ENCODE results near the gene HGFAC.

Gene HGFAC

DNA sequence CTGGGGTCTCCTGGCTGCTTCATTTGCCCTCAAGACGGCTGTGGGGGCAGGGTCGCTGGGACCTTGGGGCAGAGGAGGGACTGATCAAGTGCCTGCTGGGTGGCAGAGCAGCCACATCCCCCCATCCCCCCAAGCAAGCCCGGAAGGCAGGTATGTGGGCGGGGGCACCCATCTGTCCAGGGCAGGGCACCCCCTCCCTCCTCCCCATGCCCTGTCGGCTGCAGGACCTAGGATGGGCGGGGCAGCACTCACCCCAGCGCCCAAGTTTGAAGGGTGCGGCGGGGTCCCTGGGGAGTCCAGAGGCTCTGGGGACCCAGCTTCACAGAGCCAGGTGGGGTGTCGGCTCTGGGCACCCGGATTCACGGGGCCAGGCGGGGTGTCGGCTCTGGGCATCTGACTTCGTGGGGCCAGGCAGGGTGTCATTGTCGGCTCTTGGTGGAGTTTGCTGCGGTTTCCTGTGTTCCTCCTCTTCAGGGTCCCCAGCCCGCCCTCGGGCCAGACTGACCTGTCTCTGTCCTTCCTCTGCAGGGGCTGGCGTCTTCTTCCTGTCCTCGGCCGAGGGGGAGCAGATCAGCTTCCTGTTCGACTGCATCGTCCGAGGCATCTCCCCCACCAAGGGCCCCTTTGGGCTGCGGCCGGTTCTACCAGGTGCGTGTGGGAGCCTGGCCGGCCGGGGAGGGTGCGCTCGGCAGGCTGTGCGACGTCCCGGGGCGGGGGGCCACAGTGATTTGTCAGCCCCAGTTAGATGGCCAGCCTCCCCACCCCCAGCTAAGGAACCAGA, 43.4 kb downstream of the HGFAC start:
- in situ Hi-C loops (cut with MboI; ENCODE audit: low sequenced_read_pairs), result no loop called here

DNA sequence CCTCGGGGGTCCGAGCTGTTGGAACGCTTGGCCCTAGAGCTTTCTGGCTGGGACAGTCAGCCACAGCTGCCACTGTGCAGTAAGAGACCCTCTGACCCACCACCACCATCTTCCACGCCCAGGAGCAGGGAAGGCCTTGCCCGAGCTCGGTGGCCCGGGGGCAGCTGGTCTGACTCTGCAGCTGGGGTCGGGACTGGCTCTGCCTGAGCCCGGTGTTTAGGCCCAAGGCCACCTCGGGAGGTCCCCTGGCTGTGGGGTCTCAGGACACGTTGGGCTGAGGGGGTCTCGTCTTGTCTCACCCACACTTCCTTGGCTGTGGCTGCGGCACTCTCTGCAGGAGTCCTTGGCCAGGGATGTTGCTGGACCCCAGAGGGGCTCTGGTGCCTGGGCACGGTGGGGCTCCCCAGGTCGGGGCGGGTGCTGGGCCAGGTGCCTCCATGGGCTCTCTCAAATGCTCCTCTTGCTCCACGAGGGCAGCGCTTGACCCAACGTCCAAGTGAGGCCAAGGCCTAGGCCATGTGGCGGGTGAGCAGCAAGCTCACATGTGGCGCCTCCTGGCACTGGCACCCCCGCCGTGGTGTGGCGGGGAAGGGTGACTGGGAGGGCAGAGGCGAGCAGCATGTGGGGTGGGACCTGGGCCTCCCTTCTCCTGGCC, 44.2 kb downstream of the HGFAC start:
- in situ Hi-C loops (cut with MboI; ENCODE audit: low sequenced_read_pairs), result no loop called here

DNA sequence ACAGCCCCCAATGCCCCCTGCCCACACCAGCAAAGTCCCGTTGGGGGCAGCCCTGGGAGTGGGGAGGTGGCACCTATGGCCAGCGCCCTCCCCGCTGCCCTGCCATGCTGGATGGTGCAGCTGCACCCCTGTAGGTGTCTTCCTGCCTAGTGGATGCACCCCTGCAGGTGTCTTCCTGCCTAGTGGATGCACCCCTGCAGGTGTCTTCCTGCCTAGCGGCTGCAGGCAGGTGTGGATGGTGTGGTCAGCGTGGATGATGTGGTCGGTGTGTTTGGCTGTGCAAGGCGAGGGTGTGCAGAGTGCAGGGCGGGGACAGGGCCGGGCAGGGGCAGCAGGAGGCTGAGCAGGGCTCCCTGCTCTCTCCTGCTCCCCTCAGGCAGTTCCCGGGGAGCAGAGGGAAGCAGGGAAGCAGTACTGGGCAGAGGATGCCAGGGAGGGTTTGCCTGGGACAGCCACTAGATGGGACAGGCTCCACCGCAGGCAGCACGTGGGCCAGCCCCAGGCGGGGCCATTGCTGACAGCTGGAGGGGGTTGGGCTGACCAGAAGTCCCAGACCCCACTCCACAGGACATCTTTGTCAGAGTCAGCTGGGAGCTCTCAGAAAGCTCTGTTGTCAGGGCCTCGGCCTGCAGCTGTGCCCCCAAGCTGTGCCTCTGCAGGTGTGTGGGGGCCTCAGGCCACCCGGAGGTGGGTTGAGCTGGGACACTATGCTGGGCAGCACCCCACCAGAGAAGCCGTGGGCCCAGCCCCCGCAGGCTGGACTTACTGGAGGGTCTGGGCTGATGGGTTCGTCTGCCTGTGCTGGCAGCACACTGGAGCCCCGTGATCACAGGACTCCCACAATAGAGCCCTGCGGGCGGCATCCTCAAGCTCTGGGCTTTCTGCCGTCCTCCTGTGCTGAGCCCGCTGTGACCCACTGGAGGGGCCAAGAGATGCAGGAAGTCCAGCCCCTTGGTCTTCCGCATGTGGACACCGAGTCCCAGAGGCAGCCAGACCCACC, 45.1 kb downstream of the HGFAC start:
- in situ Hi-C loops (cut with MboI; ENCODE audit: low sequenced_read_pairs), result no loop called here

DNA sequence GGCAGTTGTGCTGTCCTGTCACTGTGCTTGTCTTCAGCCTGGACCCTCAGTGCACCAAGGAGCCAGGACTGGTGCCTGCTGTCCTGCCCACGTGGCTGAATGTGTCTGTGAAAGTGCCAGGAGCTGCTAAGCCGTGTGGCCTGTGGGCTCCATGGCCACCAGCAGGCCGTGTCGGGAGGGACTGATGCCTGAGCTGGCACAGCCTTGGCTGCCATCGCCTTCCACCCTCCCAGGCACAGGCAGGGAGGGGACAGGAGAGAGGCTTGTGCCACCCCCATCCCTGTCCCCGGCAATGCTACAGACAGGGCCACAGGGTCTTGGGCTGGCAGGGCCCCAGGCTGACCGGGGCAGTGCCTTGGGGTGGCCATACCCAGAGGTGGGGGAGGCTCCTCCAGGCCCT, 46.1 kb downstream of the HGFAC start:
- in situ Hi-C loops (cut with MboI; ENCODE audit: low sequenced_read_pairs), result no loop called here

DNA sequence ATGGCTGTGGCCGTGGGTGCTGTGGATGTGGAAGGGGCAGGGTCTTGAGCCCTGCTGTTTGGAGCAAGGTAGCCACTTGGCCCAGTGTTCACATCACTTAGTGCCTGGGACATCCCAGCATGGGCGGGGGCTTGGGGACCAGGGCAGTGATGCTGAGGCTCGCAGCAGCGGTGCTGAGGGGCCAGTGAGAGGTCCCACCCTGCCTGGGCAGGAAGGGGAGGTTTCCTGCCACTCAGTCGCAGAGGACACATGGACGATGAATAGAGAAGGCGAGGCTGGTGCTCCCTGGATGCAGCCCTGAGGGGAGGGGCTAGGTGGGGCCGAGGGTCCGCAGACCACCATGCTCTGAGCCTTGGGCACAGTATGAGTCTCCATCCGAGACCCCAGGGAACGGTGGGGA, 47.1 kb downstream of the HGFAC start:
- in situ Hi-C loops (cut with MboI; ENCODE audit: low sequenced_read_pairs), result no loop called here

DNA sequence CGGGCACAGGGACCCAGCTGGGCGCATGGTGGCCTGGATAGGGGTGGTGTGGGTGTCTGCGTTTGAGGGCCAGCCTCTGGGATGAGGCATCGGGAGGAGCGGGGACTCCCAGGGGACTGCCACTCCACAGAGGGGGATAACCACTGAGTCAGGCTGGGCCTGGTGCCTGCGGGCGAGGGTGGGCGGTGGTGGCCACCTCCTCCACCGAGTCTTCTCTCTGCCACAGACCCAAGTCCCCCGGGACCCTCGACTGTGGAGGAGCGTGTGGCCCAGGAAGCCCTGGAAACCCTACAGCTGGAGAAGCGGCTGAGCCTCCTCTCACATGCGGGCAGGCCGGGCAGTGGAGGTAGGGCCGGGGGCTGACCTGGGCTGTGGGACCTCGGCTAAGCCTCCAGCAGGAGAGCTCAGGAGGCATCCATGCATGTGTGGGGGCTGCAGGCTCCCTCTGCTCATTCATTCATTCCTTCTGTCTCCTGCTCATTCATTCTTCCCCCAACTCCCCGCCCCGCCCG, 47.7 kb downstream of the HGFAC start:
- in situ Hi-C loops (cut with MboI; ENCODE audit: low sequenced_read_pairs), result no loop called here

DNA sequence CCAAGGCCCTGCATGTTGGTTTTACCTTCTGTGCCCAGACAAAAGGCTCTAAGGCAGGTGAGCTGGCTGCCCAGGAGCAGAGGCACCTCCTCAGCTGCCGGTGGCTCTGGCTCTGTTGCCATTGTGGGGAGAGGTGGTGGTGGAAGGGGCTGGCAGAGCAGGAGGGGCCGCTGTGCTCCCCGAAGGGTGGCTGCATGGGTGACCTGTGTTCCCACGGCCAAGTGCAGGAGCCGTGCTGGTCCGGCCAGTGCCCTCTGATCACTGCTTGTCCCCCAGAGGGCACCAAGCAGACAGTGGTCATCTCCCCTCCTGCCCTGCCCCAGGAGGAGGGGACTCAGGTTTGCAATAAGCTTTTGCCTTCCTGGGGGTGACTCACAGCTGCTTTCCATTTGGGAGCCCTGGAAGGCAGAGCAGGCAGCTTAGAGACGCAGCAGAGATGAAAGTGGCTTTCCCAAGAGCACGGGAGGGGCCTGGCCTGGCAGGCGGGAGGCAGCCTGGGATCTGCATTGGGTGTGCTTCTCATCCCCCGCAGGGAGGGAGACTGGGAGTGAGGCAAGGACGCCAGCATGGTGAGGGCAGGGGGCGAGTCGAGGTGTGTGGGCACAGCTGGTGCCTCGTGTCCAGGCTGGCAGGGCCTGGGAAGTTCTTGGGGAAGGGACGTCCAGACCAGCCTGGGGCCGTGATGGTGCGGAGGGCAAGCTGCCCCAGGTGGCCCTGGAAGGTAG, 50.1 kb downstream of the HGFAC start:
- in situ Hi-C loops (cut with MboI; ENCODE audit: low sequenced_read_pairs), result no loop called here

DNA sequence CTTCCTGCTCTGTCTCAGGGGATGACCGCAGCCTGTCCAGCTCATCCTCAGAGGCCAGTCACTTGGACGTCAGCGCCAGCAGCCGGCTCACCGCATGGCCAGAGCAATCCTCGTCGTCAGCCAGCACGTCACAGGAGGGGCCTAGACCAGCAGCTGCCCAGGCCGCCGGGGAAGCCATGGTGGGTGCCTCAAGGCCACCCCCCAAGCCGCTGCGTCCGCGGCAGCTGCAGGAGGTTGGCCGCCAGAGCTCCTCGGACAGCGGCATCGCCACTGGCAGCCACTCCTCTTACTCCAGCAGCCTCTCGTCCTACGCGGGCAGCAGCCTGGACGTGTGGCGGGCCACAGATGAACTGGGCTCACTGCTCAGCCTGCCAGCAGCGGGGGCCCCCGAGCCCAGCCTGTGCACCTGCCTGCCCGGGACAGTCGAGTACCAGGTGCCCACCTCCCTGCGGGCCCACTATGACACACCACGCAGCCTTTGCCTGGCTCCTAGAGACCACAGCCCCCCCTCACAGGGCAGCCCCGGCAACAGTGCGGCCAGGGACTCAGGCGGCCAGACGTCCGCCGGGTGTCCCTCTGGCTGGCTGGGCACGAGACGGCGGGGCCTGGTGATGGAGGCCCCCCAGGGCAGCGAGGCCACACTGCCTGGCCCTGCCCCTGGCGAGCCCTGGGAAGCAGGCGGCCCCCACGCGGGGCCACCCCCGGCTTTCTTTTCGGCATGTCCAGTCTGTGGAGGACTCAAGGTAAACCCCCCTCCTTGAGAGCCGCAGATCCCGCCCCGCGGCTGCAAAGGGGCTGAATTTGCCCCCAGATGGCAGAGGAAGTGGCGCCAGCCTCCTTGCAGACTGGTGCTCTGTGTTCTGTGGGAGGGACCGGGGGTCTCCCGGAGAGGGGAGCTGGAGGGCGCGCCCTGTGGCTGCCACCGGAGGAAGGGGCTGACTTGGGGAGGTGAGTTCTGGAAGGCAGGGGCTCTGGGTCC, 51.3 kb downstream of the HGFAC start:
- in situ Hi-C loops (cut with MboI; ENCODE audit: low sequenced_read_pairs), result no loop called here

DNA sequence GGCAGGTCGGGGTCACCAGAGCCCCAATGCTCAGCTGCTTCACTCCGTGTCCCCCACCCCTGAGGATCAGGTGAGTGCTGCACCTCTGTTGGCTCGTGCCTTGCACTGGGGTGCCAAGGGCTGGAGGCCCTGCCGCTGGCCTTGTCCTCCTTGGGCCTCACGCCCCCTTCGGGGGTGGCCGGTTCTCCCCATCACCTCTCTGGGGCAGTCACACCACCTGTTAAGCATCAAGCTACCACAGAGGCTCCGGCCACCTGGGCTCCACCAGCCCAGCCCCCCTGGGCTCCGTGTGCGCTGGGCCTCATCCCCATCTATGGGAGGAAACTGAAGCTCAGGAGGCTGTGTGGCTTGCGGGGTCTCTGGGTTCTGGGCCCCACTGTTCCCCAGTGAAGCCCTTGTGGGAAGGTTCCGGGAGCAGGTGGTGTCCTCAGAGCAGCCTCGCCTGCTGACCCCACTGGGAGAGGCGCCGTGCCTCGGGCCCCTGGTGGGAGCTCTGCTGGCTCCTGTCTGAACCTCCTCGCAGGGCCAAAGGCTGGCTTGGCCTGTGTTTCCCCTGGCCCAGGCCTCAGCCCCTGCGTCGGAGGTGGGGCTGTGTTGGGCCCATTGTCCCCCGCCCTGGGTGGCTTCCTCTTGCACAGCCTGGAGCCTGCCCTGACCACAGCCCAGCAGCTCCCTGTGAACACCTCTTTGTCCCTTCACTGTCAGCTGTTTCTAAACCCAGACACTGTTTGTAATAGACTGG, 52.1 kb downstream of the HGFAC start:
- in situ Hi-C loops (cut with MboI; ENCODE audit: low sequenced_read_pairs), result no loop called here

DNA sequence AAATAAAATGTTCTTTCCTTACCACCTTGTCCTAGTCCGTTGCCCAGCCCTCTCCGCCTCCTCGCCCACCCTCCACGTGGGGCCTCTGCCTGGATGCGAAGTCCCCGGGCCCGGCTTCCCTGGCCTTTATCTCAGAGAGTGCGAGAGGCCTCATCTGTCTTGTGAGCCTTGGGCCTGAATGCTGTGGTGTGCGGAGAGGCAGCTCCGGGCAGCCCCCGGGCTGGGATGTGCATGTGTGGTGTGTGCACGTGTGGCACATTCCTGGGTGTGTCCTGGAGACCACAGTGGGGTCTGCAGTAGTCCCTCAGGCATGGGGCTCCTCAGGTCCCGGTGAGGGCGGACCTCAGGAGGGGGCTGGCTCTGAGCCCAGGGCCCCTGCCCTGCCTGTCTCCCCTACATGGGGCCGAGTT, 52.7 kb downstream of the HGFAC start:
- in situ Hi-C loops (cut with MboI; ENCODE audit: low sequenced_read_pairs), result no loop called here

DNA sequence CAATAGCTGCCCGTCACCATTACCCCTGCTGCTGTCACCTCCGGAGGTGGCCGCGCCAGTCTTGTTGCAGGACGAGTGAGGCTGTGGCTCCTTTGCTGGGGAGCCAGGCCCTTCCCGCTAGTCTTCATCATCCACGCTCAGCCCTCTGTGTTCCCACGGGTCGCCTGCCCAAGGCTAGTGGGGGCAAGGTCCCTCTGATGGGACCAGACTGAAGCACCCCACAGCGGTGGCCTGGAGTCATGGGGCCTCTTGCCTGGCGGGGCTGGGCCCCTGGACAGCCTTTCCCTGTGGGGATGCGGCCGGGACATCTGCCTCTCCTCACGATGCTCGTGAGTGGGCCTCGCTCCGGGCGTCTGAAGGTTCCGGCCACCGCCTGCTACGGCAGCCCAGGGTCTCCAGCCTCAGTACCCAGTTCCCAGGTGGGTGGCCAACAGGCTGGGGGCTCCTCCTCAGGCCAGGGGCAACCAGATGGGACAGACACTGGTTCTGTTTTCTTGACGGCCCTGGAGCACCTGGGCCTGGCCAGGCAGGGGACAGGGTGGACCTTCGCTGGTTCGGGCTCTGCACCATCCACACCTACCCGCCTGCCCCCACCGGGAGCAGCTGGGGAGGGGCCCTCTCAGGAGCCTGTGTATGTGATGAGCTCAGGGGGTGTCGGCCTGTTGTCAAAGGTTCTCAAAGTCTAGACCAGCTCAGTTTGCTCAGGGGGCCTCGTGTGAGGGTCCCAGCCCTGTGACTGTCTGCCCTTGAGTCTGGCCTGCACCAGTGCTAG, 53.6 kb downstream of the HGFAC start:
- in situ Hi-C loops (cut with MboI; ENCODE audit: low sequenced_read_pairs), result no loop called here

DNA sequence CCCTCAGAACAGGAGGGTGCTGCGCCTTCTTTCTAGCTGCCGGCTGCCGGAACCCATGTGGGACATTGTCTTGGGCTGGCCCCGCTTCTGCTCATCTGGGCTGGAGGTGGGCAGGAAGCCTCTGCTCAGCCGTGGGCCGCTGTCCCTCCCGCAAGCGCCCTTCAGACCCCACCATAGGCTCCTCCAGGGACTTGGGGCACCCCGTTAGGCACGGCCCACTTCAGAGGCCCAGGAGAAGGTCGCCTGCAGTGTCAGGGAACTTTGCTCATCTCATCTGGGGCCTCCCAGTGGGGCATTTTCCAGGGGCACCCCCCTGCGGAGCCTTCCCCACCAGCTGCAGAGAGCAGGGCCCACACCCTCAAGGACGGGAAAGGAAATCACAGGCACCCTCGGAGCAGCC, 54.3 kb downstream of the HGFAC start:
- in situ Hi-C loops (cut with MboI; ENCODE audit: low sequenced_read_pairs), result no loop called here

DNA sequence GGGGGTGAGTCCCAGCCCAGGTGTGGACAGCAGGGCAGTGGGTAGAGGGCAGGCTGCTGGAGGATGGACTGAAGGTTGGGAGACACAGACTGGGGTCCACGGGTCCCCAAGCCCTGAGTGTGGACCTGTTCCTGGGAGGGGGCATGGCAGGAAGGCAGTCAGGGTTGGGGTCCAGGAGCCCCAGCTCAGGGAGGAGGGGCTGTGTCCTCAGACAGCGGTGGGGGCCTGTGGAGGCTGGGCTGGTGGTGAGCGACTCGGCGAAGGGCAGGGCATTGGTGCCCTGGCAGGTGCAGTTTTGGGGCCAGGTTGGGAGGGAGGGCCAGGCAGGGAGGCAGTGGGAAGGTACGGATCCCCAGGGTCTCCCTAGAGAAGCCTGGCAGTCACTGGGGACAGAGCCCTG, 55.3 kb downstream of the HGFAC start:
- in situ Hi-C loops (cut with MboI; ENCODE audit: low sequenced_read_pairs), result no loop called here

DNA sequence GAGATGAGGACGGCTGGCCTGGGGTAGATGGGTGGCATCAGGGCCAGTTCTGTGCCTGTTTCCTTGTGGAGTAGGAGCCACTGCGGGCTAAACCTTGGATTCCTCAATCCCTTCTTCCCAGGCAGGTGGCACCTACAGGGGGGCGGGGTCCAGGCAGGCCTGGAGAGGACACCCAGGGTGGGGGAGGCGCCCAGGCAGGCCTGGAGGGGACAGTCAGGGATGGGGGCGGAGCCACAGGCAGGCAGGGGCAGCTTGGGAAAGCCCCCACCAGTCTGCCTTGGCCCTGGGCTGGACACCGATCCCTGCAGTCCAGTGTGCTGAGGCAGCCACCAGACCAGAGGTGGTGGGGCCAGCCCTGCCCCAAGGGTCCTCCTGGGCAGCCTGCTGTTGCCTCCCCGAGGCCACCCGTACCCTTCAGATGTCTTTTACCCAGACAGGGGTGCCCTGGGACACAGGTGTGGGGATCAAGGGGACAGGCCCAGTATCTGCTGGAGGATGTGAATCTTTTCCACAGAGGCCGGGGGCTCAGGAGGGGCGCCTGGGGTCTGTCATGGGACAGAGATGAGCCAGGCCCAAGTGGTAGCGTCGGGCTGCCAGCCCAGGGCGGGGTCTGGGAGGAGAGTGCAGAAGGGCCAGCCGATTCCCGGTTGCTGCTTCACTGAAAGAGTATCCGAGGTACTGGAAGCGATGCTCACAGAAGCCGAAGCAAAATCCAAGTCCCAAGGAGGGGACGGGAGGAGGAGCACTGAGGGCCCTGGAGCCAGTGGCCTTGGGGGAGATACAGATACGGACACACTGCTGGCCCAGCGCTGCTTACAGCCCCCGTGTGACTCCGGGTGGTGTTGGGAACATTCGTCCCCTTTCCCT, 56.0 kb downstream of the HGFAC start:
- in situ Hi-C loops (cut with MboI; ENCODE audit: low sequenced_read_pairs), result no loop called here

DNA sequence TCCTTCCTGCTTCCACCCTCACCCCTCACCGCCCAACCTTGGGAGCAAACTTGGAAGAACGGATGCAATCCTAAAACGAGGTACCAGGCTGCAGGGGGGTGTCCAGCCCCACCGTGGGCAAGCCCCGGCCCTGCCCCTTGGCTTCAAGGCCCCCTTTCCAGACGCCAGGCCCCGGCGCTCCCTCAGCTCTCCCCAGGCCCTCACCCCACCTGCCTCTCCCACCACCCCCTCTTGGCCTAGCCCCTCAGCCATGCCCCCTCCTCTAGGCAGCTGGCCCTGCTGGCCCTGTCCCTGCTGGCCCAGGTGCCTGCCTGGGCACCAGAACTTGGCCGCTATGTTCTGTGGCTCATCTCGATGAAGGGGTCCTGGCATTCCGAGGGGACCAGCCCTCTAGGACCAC, 56.6 kb downstream of the HGFAC start:
- in situ Hi-C loops (cut with MboI; ENCODE audit: low sequenced_read_pairs), result no loop called here

All from hTERT RPE-1 (cell line).